BE2C (cell line): ENCODE data around the gene RAB10.

Experiments used
- DNase-seq: peaks from one replicate; pipeline ENCODE4 v3.0.0-alpha.2; 2020
- H3K27me3 ChIP-seq: fragments of 250-450 bp; sonication (Bioruptor Pico); 2 replicates; pipeline ENCODE4 v1.5.1; 2020; ENCODE audit warnings: mild to moderate bottlenecking
- H3K36me3 ChIP-seq: fragments of 250-450 bp; sonication (Bioruptor Pico); 2 replicates; pipeline ENCODE4 v1.5.1; 2020; ENCODE audit warnings: mild to moderate bottlenecking
- H3K4me1 ChIP-seq: fragments of 250-450 bp; sonication (Bioruptor Pico); 2 replicates; pipeline ENCODE4 v1.5.1; 2020
- H3K4me3 ChIP-seq: 2 replicates; pipeline ENCODE4 v1.5.1; 2011; ENCODE audit warnings: low read depth, low read length
- H3K9me3 ChIP-seq: fragments of 250-450 bp; sonication (Bioruptor Pico); 2 replicates; pipeline ENCODE4 v1.5.1; 2020
- CTCF ChIP-seq: IDR thresholded peaks from 2 replicates; pipeline ENCODE4 v1.5.1; 2012; ENCODE audit warnings: mild to moderate bottlenecking, low read depth, low read length

The RAB10 gene

DNA sequence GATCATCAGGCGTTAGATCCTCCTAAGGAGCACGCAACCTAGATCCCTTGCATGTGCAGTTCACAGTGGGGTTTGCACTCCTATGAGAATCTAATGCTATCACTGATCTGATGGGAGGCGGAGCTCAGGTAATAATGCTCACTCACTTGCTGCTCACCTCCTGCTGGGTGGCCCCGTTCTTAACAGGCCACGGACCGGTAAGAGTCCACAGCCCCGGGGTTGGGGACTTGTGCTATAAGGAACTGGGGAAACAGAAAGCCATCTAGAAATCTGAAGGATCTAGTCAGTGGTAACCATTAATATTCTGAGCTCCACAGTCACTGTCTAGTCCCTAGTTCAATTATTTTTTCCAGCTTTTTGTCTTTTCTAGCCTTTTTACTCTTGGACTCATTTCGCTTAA lies 94.3 kb downstream of the RAB10 start:
- DNase-seq: no peak
- H3K9me3 ChIP-seq: no peaks in the 10 kb centered on the region
- H3K4me1 ChIP-seq: no peaks in the 10 kb centered on the region
- no peaks in the 10 kb centered on the region; the same call in 1 of the 2 replicates for H3K27me3 ChIP-seq
- no peak for TF ChIP-seq CTCF
- H3K4me3 ChIP-seq: no peak overlapping the region
- H3K36me3 ChIP-seq: peaks cover 22% of the 10 kb centered on the region

- Histone ChIP-seq H3K9me3 (no peaks in the 10 kb centered on the region), H3K27me3 (no peaks in the 10 kb centered on the region), H3K36me3 (peaks cover 37% of the 10 kb centered on the region), H3K4me3 (no peak overlapping the region), H3K4me1 (no peaks in the 10 kb centered on the region; the same call in 1 of the 2 replicates)
- DNase-seq: no peak
- no peak for TF ChIP-seq CTCF
Observed at GRCh38 chr2:26130763-26131162, 96.9 kb downstream of the RAB10 start.

GRCh38 chr2:26136451-26136850 lies 102.6 kb downstream of the RAB10 start:
- TF ChIP-seq CTCF: no peak
- Histone ChIP-seq H3K4me1 (no peaks in the 10 kb centered on the region; the same call in 1 of the 2 replicates), H3K36me3 (peaks cover 40% of the 10 kb centered on the region)

GRCh38 chr2:26139269-26140183 lies 105.6 kb downstream of the RAB10 start:
- Histone ChIP-seq H3K27me3 (no peaks in the 10 kb centered on the region), H3K9me3 (no peaks in the 10 kb centered on the region), H3K4me1 (no peaks in the 10 kb centered on the region; the same call in 1 of the 2 replicates), H3K4me3 (no peak overlapping the region), H3K36me3 (peaks cover 27% of the 10 kb centered on the region)
- DNase-seq: no peak
- TF ChIP-seq CTCF: no peak

More at GRCh38 chr2:26136451-26136850, 102.6 kb downstream of the RAB10 start:
- Histone ChIP-seq H3K4me3 (no peak overlapping the region), H3K27me3 (no peaks in the 10 kb centered on the region), H3K9me3 (no peaks in the 10 kb centered on the region)
- no peak for DNase-seq

GRCh38 chr2:26141145-26141769 lies 107.4 kb downstream of the RAB10 start:
- no peak for TF ChIP-seq CTCF
- DNase-seq: no peak
- H3K4me1 ChIP-seq: no peaks in the 10 kb centered on the region
- H3K4me3 ChIP-seq: no peak overlapping the region
- H3K27me3 ChIP-seq: no peaks in the 10 kb centered on the region
- peaks cover 13% of the 10 kb centered on the region; the same call in 1 of the 2 replicates for H3K36me3 ChIP-seq
- no peaks in the 10 kb centered on the region for H3K9me3 ChIP-seq

GRCh38 chr2:26144031-26144430 lies 110.1 kb downstream of the RAB10 start:
- DNase-seq: no peak
- H3K36me3 ChIP-seq: no peaks in the 10 kb centered on the region
- H3K9me3 ChIP-seq: no peaks in the 10 kb centered on the region
- H3K4me1 ChIP-seq: no peaks in the 10 kb centered on the region
- H3K27me3 ChIP-seq: no peaks in the 10 kb centered on the region
- no peak overlapping the region for H3K4me3 ChIP-seq
- no peak for TF ChIP-seq CTCF
